Brain microvascular endothelial cell (primary cell): ENCODE data around the gene TENM3.

Source experiments
- DNase-seq: peaks from one replicate; pipeline ENCODE4 v3.0.0-alpha.2; 2020
- H3K27ac ChIP-seq: fragments of 250-450 bp; sonication (Bioruptor Pico); 2 replicates; pipeline ENCODE4 v1.5.1; 2020; ENCODE audit warnings: mild to moderate bottlenecking, moderate library complexity
- H3K27me3 ChIP-seq: fragments of 250-450 bp; sonication (Bioruptor Pico); replicated peaks from 2 replicates; pipeline ENCODE4 v1.5.1; 2020; ENCODE audit warnings: mild to moderate bottlenecking
- H3K36me3 ChIP-seq: fragments of 250-450 bp; sonication (Bioruptor Pico); replicated peaks from 2 replicates; pipeline ENCODE4 v1.5.1; 2020; ENCODE audit warnings: mild to moderate bottlenecking
- H3K4me3 ChIP-seq: 2 replicates; pipeline ENCODE4 v1.5.1; 2011; ENCODE audit warnings: low read depth, mild to moderate bottlenecking, control low read depth, low read length, moderate library complexity
- CTCF ChIP-seq: IDR thresholded peaks from 2 replicates; pipeline ENCODE4 v1.5.1; 2011; ENCODE audit warnings: low read depth, mild to moderate bottlenecking, moderate library complexity, low read length, control low read depth, inconsistent platforms; ENCODE audit errors: missing control alignments
- in situ Hi-C: cut with HindIII; loops from 2 replicates; pipeline ENCODE4 v1.10.0; 2017; ENCODE audit warnings: low sequenced_read_pairs, low pct_ligation_motif_present

Gene TENM3

DNA sequence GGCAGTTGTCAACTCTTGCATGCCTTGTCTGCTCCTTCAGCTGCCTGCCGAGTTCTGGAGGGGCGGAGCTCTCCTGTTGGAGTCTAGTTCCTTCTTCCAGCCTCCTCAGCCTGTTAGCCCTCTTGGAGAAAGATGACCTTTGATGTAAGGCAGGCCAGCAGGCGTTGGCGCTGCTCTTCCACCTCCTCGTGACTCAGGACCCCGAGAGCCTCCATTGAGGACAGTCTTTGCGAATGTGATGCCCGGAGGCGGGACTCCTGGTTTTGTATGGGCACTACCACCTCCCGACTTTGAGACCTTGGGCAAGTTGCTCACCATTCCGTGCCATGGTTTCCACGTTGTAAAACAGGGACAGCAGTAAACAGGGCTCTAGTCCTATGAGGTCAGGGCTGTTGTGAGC lies 108.3 kb downstream of the TENM3 start:
- Histone ChIP-seq H3K4me3 (no peak overlapping the region), H3K27me3 (no peaks in the 10 kb centered on the region), H3K36me3 (no peaks in the 10 kb centered on the region), H3K27ac (no peak overlapping the region)
- in situ Hi-C loops, result no loop called here
- TF ChIP-seq CTCF, result no peak
- DNase-seq, result no peak

DNA sequence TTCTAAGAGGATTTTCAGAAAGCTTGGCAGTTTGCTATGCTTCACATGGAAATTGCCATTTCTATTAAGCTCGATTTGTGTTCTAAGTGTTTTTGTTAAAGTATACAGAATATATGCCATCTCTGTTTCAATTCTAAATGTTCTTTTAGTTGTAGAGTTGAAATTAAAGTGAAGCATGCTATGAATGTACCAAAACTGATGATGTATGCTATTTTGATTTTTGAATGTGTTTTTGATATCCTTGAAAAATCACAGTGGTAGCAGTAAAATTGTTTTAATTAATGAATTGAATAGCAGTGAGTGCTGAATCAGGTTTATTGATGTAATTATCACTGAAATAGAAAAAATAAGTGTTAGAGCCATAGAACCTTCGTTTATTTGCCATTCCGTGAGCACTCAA lies 110.9 kb downstream of the TENM3 start:
- TF ChIP-seq CTCF, result no peak
- Histone ChIP-seq H3K36me3 (no peaks in the 10 kb centered on the region), H3K27ac (no peak overlapping the region), H3K4me3 (no peak overlapping the region), H3K27me3 (no peaks in the 10 kb centered on the region)
- in situ Hi-C loops, result no loop called here
- DNase-seq, result no peak

GRCh38 chr4:182354867-182355266 lies 111.7 kb downstream of the TENM3 start:
- Histone ChIP-seq H3K4me3 (no peak overlapping the region), H3K27me3 (no peaks in the 10 kb centered on the region), H3K27ac (no peak overlapping the region), H3K36me3 (no peaks in the 10 kb centered on the region)
- no peak for DNase-seq
- in situ Hi-C loops, result no loop called here
- no peak for TF ChIP-seq CTCF

- Histone ChIP-seq H3K27ac (no peak overlapping the region), H3K4me3 (no peak overlapping the region)
- TF ChIP-seq CTCF, result no peak
Observed at GRCh38 chr4:182367153-182367552, 124.0 kb downstream of the TENM3 start.

DNA sequence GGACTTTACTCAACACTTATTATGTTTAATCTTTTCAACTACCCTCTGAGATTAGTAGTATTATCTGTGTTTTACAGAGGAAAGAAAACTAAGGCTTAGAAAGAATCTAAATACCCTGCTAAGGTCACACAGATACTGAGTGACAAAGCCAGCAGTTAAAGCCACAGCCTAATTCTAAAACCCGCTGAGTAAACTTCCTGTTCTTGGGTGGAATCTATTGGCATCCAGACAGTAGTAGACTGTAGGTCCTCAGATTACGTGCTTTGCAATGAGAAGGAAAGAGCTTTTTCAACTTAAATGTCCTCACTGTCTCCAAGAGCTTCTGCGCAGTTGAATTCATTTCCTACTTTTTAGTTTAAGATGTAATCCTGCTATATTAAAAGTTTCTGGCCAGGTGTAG lies 126.0 kb downstream of the TENM3 start:
- no peaks in the 10 kb centered on the region for H3K36me3 ChIP-seq
- no peaks in the 10 kb centered on the region for H3K27me3 ChIP-seq
- H3K27ac ChIP-seq, result no peak overlapping the region
- no peak for TF ChIP-seq CTCF
- DNase-seq, result peak; percentile 36
- H3K4me3 ChIP-seq, result no peak overlapping the region
- in situ Hi-C loops, result no loop called here

More at GRCh38 chr4:182367153-182367552, 124.0 kb downstream of the TENM3 start:
- Histone ChIP-seq H3K36me3 (no peaks in the 10 kb centered on the region), H3K27me3 (no peaks in the 10 kb centered on the region)
- no peak for DNase-seq
- in situ Hi-C loops, result no loop called here

- no peaks in the 10 kb centered on the region for H3K27me3 ChIP-seq
- no peak overlapping the region for H3K4me3 ChIP-seq
- peak; percentile 41 for DNase-seq
- TF ChIP-seq CTCF, result no peak
- no peaks in the 10 kb centered on the region for H3K36me3 ChIP-seq
- in situ Hi-C loops, result no loop called here
- H3K27ac ChIP-seq, result no peak overlapping the region
Observed at GRCh38 chr4:182370491-182370890, 127.3 kb downstream of the TENM3 start.
